PC-9 (cell line): ENCODE data around the gene SUOX.

Source experiments
- EZH2 ChIP-seq: fragments of 200-600 bp; sonication (generic); IDR thresholded peaks from 2 replicates; pipeline ENCODE4 v1.8.0; 2017; ENCODE audit warnings: antibody characterized with exemption, low read depth
- TF ChIP-seq, protein P1 (sequence below): fragments of 200-600 bp; sonication (generic); conservative IDR thresholded peaks from 2 replicates; pipeline ENCODE4 v1.6.1; 2017; ENCODE audit warnings: mixed run types, antibody characterized with exemption, mild to moderate bottlenecking, moderate library complexity

DNA sequence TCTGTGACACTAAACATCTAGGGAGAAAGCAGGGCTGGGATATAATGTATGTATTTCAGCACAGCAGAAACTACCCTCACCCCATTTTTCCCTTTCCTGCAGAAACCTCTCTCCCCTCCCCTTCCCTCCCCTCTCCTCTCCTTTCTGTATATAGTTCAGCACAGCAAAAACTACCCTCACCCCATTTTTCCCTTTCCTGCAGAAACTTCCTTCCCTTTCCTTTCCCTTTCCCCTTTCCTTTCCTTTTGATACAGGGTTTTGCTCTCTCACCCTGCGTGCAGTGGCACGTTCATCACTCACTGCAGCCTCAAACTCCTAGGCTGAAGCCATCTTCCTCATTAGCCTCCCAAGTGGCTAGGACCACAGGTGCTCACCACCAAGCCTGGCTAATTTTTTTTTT lies 33.3 kb upstream of the SUOX start:
- TF ChIP-seq, protein P1, sequence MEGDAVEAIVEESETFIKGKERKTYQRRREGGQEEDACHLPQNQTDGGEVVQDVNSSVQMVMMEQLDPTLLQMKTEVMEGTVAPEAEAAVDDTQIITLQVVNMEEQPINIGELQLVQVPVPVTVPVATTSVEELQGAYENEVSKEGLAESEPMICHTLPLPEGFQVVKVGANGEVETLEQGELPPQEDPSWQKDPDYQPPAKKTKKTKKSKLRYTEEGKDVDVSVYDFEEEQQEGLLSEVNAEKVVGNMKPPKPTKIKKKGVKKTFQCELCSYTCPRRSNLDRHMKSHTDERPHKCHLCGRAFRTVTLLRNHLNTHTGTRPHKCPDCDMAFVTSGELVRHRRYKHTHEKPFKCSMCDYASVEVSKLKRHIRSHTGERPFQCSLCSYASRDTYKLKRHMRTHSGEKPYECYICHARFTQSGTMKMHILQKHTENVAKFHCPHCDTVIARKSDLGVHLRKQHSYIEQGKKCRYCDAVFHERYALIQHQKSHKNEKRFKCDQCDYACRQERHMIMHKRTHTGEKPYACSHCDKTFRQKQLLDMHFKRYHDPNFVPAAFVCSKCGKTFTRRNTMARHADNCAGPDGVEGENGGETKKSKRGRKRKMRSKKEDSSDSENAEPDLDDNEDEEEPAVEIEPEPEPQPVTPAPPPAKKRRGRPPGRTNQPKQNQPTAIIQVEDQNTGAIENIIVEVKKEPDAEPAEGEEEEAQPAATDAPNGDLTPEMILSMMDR = no peak
- no peak for TF ChIP-seq EZH2
